Karpas-422 (cell line): ENCODE data around the gene IL2RG. TPM values are rescaled to one million over a fixed set of nuclear protein-coding genes. Genes with fewer than 3 reads are reported as not detected.

Experiments used
- DNase-seq: peaks from one replicate; pipeline ENCODE4 v3.0.0-alpha.2; 2015
- H2AFZ ChIP-seq: fragments of 200-600 bp; sonication (generic); 2 replicates; pipeline ENCODE4 v1.6.1; 2014; ENCODE audit warnings: antibody characterized with exemption, low read length, mixed read lengths
- H3K27ac ChIP-seq: fragments of 200-600 bp; sonication (generic); 2 replicates; pipeline ENCODE4 v1.5.1; 2014; ENCODE audit warnings: mild to moderate bottlenecking, low read length, moderate library complexity
- H3K27me3 ChIP-seq: fragments of 200-600 bp; sonication (generic); 2 replicates; pipeline ENCODE4 v1.6.1; 2014; ENCODE audit warnings: low read length, mixed read lengths
- H3K36me3 ChIP-seq: fragments of 200-600 bp; sonication (generic); 2 replicates; pipeline ENCODE4 v1.6.1; 2014; ENCODE audit warnings: low read length, mixed read lengths; ENCODE audit not compliant: insufficient read depth
- H3K4me1 ChIP-seq: fragments of 200-600 bp; sonication (generic); 2 replicates; pipeline ENCODE4 v1.6.1; 2014; ENCODE audit warnings: mild to moderate bottlenecking, low read length, mixed read lengths
- H3K4me2 ChIP-seq: fragments of 200-600 bp; sonication (generic); 2 replicates; pipeline ENCODE4 v1.6.1; 2014; ENCODE audit warnings: low read length, low read depth, mild to moderate bottlenecking; ENCODE audit not compliant: poor library complexity, severe bottlenecking
- H3K4me3 ChIP-seq: fragments of 200-600 bp; sonication (generic); 2 replicates; pipeline ENCODE4 v1.5.1; 2014; ENCODE audit warnings: mild to moderate bottlenecking, antibody characterized with exemption, low read length, mixed read lengths
- H3K79me2 ChIP-seq: fragments of 200-600 bp; sonication (generic); 2 replicates; pipeline ENCODE4 v1.6.1; 2014; ENCODE audit warnings: mild to moderate bottlenecking, low read length, mixed read lengths
- H3K9ac ChIP-seq: fragments of 200-600 bp; sonication (generic); 2 replicates; pipeline ENCODE4 v1.6.0; 2014; ENCODE audit warnings: low read length
- H3K9me2 ChIP-seq: fragments of 200-600 bp; sonication (generic), shearing (Covaris generic); replicated peaks from 2 replicates; pipeline ENCODE4 v1.6.0; 2014; ENCODE audit warnings: mild to moderate bottlenecking, low read length, moderate library complexity; ENCODE audit not compliant: insufficient read depth
- H3K9me3 ChIP-seq: fragments of 300-700, 200-600 bp; sonication (generic); 2 replicates; pipeline ENCODE4 v1.6.1; 2014; ENCODE audit warnings: low read length, mixed read lengths
- H4K20me1 ChIP-seq: fragments of 200-600 bp; sonication (generic); 2 replicates; pipeline ENCODE4 v1.6.1; 2014; ENCODE audit warnings: mild to moderate bottlenecking, antibody characterized with exemption, low read length, low read depth; ENCODE audit not compliant: insufficient read depth
- total RNA-seq: library from RNA; depleted of rRNA; stranded (reverse); fragments of >200 nt; shearing (Covaris generic); gene quantifications from 2 replicates; pipeline ENCODE4 v1.2.3, GENCODE V29; 2014; ENCODE audit warnings: low replicate concordance

Gene IL2RG
- total RNA-seq, 1 experiment from 2014 or later: 9.1 TPM

- Histone ChIP-seq H3K27me3 (no peaks in the 10 kb centered on the region), H3K79me2 (no peaks in the 10 kb centered on the region), H3K4me3 (peak overlapping the region; percentile 69), H3K9ac (peak overlapping the region; percentile 64), H3K4me1 (peaks cover 15% of the 10 kb centered on the region), H2AFZ (peak overlapping the region; percentile 81), H3K27ac (no peak overlapping the region), H3K36me3 (no peaks in the 10 kb centered on the region), H3K4me2 (peak overlapping the region; percentile 70), H4K20me1 (no peaks in the 10 kb centered on the region), H3K9me3 (no peaks in the 10 kb centered on the region), H3K9me2 (no peaks in the 10 kb centered on the region)
- no peak for DNase-seq
These were observed 15.2 kb downstream of the IL2RG start for GRCh38 chrX:71095981-71096759.

GRCh38 chrX:71095555-71095980 is 15.8 kb downstream of the IL2RG start, which contains the start of gene FOXO4:
TSS of gene FOXO4 (plus strand) at chrX:71095851. CDS start at chrX:71096529, 678 bp downstream.
- H3K4me1 ChIP-seq: peaks cover 15% of the 10 kb centered on the region

GRCh38 chrX:71095033-71095432 is 16.3 kb downstream of the IL2RG start:
- Histone ChIP-seq H3K9ac (peak overlapping the region; percentile 54), H3K4me3 (peak overlapping the region; percentile 69), H3K79me2 (no peaks in the 10 kb centered on the region), H3K9me3 (no peaks in the 10 kb centered on the region), H4K20me1 (no peaks in the 10 kb centered on the region), H3K27ac (no peak overlapping the region), H3K27me3 (no peaks in the 10 kb centered on the region), H3K4me2 (peak overlapping the region; percentile 70), H3K9me2 (no peaks in the 10 kb centered on the region), H2AFZ (peak overlapping the region; percentile 33; the same call in 1 of the 2 replicates), H3K36me3 (no peaks in the 10 kb centered on the region), H3K4me1 (peaks cover 15% of the 10 kb centered on the region)
- no peak for DNase-seq

More at GRCh38 chrX:71095555-71095980, 15.8 kb downstream of the IL2RG start, which contains the start of gene FOXO4:
- peak within 1 kb of the TSS; percentile 81 for H2AFZ ChIP-seq
- no peaks in the 10 kb centered on the region for H3K36me3 ChIP-seq
- H4K20me1 ChIP-seq: no peaks in the 10 kb centered on the region
- H3K4me2 ChIP-seq: peak within 1 kb of the TSS; percentile 70
- H3K79me2 ChIP-seq: no peaks in the 10 kb centered on the region
- H3K9ac ChIP-seq: peak within 1 kb of the TSS; percentile 64
- peak; percentile 93 for DNase-seq
- no peaks in the 10 kb centered on the region for H3K27me3 ChIP-seq
- no peak within 1 kb of the TSS for H3K27ac ChIP-seq
- H3K9me2 ChIP-seq: no peaks in the 10 kb centered on the region
- H3K9me3 ChIP-seq: no peaks in the 10 kb centered on the region
- H3K4me3 ChIP-seq: peak within 1 kb of the TSS; percentile 69

GRCh38 chrX:71091263-71091662 is 20.1 kb downstream of the IL2RG start:
- H3K27me3 ChIP-seq: no peaks in the 10 kb centered on the region
- H4K20me1 ChIP-seq: no peaks in the 10 kb centered on the region
- H2AFZ ChIP-seq: no peak overlapping the region
- DNase-seq: no peak
- no peaks in the 10 kb centered on the region for H3K36me3 ChIP-seq
- H3K4me3 ChIP-seq: no peak overlapping the region
- H3K4me1 ChIP-seq: peaks cover 10% of the 10 kb centered on the region
- H3K79me2 ChIP-seq: no peaks in the 10 kb centered on the region
- H3K9me3 ChIP-seq: no peaks in the 10 kb centered on the region
- no peak overlapping the region for H3K4me2 ChIP-seq
- no peak overlapping the region for H3K9ac ChIP-seq
- H3K9me2 ChIP-seq: no peaks in the 10 kb centered on the region
- H3K27ac ChIP-seq: no peak overlapping the region

GRCh38 chrX:71085900-71086299 is 25.5 kb downstream of the IL2RG start:
- H3K27ac ChIP-seq: no peak overlapping the region
- no peaks in the 10 kb centered on the region for H3K9me3 ChIP-seq
- H3K9ac ChIP-seq: no peak overlapping the region
- no peak overlapping the region for H3K4me3 ChIP-seq
- H3K4me2 ChIP-seq: no peak overlapping the region
- DNase-seq: no peak
- no peaks in the 10 kb centered on the region for H3K36me3 ChIP-seq
- H3K9me2 ChIP-seq: no peaks in the 10 kb centered on the region
- H2AFZ ChIP-seq: no peak overlapping the region
- H3K27me3 ChIP-seq: no peaks in the 10 kb centered on the region
- no peaks in the 10 kb centered on the region for H3K79me2 ChIP-seq
- no peaks in the 10 kb centered on the region for H3K4me1 ChIP-seq
- H4K20me1 ChIP-seq: no peaks in the 10 kb centered on the region

GRCh38 chrX:71082822-71083221 is 28.6 kb downstream of the IL2RG start:
- Histone ChIP-seq H3K27ac (no peak overlapping the region), H3K9ac (no peak overlapping the region), H3K4me3 (no peak overlapping the region), H3K4me2 (no peak overlapping the region), H3K9me3 (no peaks in the 10 kb centered on the region), H3K36me3 (no peaks in the 10 kb centered on the region), H3K9me2 (no peaks in the 10 kb centered on the region), H3K4me1 (no peaks in the 10 kb centered on the region), H4K20me1 (no peaks in the 10 kb centered on the region), H3K27me3 (no peaks in the 10 kb centered on the region), H2AFZ (no peak overlapping the region), H3K79me2 (no peaks in the 10 kb centered on the region)
- DNase-seq: no peak

- H3K36me3 ChIP-seq: no peaks in the 10 kb centered on the region
These were observed 29.2 kb downstream of the IL2RG start for GRCh38 chrX:71082124-71082647.

GRCh38 chrX:71081330-71082123 is 29.9 kb downstream of the IL2RG start:
- Histone ChIP-seq H3K9me3 (no peaks in the 10 kb centered on the region), H2AFZ (no peak overlapping the region), H3K27me3 (no peaks in the 10 kb centered on the region), H3K4me1 (no peaks in the 10 kb centered on the region), H4K20me1 (no peaks in the 10 kb centered on the region), H3K79me2 (no peaks in the 10 kb centered on the region), H3K9me2 (no peaks in the 10 kb centered on the region), H3K4me2 (no peak overlapping the region), H3K4me3 (no peak overlapping the region), H3K36me3 (no peaks in the 10 kb centered on the region), H3K27ac (no peak overlapping the region), H3K9ac (no peak overlapping the region)
- DNase-seq: no peak

More at GRCh38 chrX:71082124-71082647, 29.2 kb downstream of the IL2RG start:
- Histone ChIP-seq H3K4me2 (no peak overlapping the region), H3K27ac (no peak overlapping the region), H3K9me2 (no peaks in the 10 kb centered on the region), H3K9me3 (no peaks in the 10 kb centered on the region), H3K79me2 (no peaks in the 10 kb centered on the region), H3K27me3 (no peaks in the 10 kb centered on the region), H3K9ac (no peak overlapping the region), H3K4me1 (no peaks in the 10 kb centered on the region), H3K4me3 (no peak overlapping the region), H2AFZ (no peak overlapping the region), H4K20me1 (no peaks in the 10 kb centered on the region)
- DNase-seq: no peak
